ENCODE results near the gene MRM2.

The MRM2 gene

DNA sequence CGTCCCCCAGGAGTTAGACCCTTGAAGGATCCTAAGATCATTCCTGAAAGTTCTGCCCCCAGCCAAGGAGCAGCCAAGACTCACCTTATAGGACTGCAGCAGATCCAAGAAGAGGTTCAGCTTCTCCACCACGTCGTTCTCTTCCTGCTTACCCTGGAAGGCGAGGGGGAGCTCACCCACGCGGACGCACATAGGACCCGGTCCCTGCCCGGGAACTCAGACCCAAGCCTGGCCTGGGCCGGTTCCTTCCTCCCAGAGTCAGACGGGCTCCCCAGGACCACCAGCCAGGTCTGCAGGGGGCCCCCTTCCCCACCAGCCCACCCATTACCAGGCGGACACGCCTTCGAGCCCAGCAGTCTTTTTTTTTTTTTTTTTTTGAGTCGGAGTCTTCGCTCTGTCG, 15.6 kb upstream of the MRM2 start:
- Histone ChIP-seq H3K4me1 (ENCODE audit: control insufficient read depth, insufficient read depth, low read length) (no peaks in the 10 kb centered on the region), H3K4me3 (ENCODE audit: low read depth, low read length) (no peak overlapping the region), H3K27ac (ENCODE audit: extremely low read depth, low read depth, low read length) (no peak overlapping the region), H3K9me3 (ENCODE audit: control insufficient read depth, insufficient read depth, low read depth, low read length) (no peaks in the 10 kb centered on the region), H3K36me3 (ENCODE audit: control insufficient read depth in 2 of 2, insufficient read depth in 1 of 2, low read length in 2 of 2) (no peaks in the 10 kb centered on the region)
- TF ChIP-seq SCRT2 (tag by site-specific recombination; IDR thresholded peaks at IDR 0.05) (no peak), ZNF121 (tag by site-specific recombination; IDR thresholded peaks at IDR 0.05) (no peak), ZNF555 (tag by site-specific recombination; conservative IDR thresholded peaks at IDR 0.05) (no peak), ZNF76 (tag by site-specific recombination; IDR thresholded peaks at IDR 0.05; ENCODE audit: borderline replicate concordance, low read depth) (no peak), HOXA7 (CRISPR knock-in tag; IDR thresholded peaks at IDR 0.05; ENCODE audit: borderline replicate concordance) (no peak)
- TF ChIP-seq, protein P1, sequence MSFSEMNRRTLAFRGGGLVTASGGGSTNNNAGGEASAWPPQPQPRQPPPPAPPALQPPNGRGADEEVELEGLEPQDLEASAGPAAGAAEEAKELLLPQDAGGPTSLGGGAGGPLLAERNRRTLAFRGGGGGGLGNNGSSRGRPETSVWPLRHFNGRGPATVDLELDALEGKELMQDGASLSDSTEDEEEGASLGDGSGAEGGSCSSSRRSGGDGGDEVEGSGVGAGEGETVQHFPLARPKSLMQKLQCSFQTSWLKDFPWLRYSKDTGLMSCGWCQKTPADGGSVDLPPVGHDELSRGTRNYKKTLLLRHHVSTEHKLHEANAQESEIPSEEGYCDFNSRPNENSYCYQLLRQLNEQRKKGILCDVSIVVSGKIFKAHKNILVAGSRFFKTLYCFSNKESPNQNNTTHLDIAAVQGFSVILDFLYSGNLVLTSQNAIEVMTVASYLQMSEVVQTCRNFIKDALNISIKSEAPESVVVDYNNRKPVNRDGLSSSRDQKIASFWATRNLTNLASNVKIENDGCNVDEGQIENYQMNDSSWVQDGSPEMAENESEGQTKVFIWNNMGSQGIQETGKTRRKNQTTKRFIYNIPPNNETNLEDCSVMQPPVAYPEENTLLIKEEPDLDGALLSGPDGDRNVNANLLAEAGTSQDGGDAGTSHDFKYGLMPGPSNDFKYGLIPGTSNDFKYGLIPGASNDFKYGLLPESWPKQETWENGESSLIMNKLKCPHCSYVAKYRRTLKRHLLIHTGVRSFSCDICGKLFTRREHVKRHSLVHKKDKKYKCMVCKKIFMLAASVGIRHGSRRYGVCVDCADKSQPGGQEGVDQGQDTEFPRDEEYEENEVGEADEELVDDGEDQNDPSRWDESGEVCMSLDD (tag by site-specific recombination; IDR thresholded peaks at IDR 0.05), result no peak
- ChIA-PET POLR2A (no interaction called here), CTCF (no interaction called here)

DNA sequence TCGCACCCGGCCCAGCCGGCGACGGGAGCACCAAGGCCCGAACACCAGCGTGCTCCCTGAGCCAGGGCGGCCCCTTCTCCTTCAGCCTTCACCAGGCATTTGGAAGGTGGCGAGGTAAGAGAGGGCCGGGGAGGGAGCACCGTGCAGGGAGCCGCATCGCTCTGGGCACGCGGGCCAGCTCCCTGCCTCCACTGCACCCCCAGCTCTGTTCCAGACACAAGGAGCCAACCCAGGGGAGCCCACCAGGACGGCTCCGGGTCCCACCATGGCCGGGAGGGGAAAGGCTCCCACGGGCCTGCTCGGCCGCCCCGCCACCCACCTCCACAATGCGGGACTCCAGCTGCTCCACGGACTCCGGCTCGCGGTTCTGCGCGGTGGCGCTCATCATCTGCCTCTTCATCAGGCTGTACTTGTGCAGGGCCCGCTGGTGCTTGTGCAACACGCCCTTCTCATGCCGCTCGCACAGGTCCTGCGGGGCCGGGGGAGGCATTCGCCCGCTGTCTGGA, 15.1 kb upstream of the MRM2 start:
- H3K4me1 ChIP-seq (ENCODE audit: control insufficient read depth, insufficient read depth, low read length), result no peaks in the 10 kb centered on the region
- H3K27ac ChIP-seq (ENCODE audit: extremely low read depth, low read depth, low read length), result no peak overlapping the region
- POLR2A ChIA-PET, result no interaction called here
- CTCF ChIA-PET, result interaction anchor here (0.6 kb wide), 1 partner anchor 74 kb away, joined by 3 read pairs; no protein-coding TSS in a partner anchor
- no peaks in the 10 kb centered on the region for H3K36me3 ChIP-seq (ENCODE audit: control insufficient read depth in 2 of 2, insufficient read depth in 1 of 2, low read length in 2 of 2)
- H3K9me3 ChIP-seq (ENCODE audit: control insufficient read depth, insufficient read depth, low read depth, low read length), result no peaks in the 10 kb centered on the region
- H3K4me3 ChIP-seq (ENCODE audit: low read depth, low read length), result no peak overlapping the region
- no peak for TF ChIP-seq ZBTB21 (tag by site-specific recombination; IDR thresholded peaks at IDR 0.05)

DNA sequence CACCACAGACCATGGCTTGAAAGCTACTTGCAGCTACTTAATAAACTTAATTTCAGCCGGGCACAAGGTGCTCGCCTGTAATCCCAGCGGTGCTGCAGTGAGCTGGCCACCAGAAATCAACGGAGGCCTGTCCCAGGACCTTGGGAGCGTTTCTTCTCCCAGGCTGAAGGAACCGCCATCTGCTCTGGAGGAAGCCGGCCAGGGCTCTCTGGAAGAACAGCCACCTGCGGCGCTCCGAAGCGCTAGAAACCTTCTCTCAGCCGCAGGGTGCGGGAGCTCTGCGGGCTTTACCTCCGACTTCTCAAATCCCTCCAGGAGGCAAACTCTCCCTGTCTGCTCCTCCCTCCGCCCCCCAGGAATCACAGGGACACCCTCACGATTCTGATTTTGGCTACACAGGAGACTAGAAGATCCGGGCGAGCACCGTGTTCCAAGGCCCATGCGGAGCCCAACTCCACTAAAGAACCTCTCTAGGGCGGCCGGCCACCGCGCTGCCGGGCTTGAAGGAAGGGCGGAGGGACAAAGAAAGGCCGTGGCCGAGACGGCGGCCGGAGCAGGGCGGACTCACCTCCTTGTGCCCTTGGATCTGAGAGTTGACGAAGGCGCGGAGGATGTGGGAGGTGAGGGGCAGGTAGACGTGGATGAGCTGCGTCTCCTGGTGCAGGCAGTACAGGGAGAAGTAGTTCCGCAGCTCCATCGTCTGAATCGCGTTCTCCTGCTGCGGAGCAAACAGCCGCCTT, 14.5 kb upstream of the MRM2 start:
- CTCF ChIA-PET, result interaction anchor here (0.6 kb wide), 1 partner anchor 75 kb away, joined by 3 read pairs; no protein-coding TSS in a partner anchor
- H3K4me3 ChIP-seq (ENCODE audit: low read depth, low read length), result no peak overlapping the region
- H3K9me3 ChIP-seq (ENCODE audit: control insufficient read depth, insufficient read depth, low read depth, low read length), result no peaks in the 10 kb centered on the region
- H3K4me1 ChIP-seq (ENCODE audit: control insufficient read depth, insufficient read depth, low read length), result no peaks in the 10 kb centered on the region
- TF ChIP-seq ZNF175 (tag by site-specific recombination; IDR thresholded peaks at IDR 0.05), result no peak
- TF ChIP-seq ZNF138 (tag by site-specific recombination; IDR thresholded peaks at IDR 0.05; ENCODE audit: borderline replicate concordance), result no peak
- TF ChIP-seq ZEB2 (tag by site-specific recombination; IDR thresholded peaks at IDR 0.05), result no peak
- TF ChIP-seq, protein P2, sequence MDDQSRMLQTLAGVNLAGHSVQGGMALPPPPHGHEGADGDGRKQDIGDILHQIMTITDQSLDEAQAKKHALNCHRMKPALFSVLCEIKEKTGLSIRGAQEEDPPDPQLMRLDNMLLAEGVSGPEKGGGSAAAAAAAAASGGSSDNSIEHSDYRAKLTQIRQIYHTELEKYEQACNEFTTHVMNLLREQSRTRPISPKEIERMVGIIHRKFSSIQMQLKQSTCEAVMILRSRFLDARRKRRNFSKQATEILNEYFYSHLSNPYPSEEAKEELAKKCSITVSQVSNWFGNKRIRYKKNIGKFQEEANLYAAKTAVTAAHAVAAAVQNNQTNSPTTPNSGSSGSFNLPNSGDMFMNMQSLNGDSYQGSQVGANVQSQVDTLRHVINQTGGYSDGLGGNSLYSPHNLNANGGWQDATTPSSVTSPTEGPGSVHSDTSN (CRISPR knock-in tag; IDR thresholded peaks at IDR 0.05), result no peak
- TF ChIP-seq PRDM1 (tag by site-specific recombination; IDR thresholded peaks at IDR 0.05), result no peak
- TF ChIP-seq MEIS1 (CRISPR knock-in tag; IDR thresholded peaks at IDR 0.05; ENCODE audit: borderline replicate concordance), result no peak
- no peak for TF ChIP-seq ZNF221 (tag by site-specific recombination; IDR thresholded peaks at IDR 0.05; ENCODE audit: borderline replicate concordance)
- no peak for TF ChIP-seq HOXC10 (CRISPR knock-in tag; IDR thresholded peaks at IDR 0.05)
- no peak for TF ChIP-seq ZNF585B (tag by site-specific recombination; IDR thresholded peaks at IDR 0.05)
- TF ChIP-seq GLIS2 (tag by site-specific recombination; IDR thresholded peaks at IDR 0.05), result no peak
- TF ChIP-seq, protein P3, sequence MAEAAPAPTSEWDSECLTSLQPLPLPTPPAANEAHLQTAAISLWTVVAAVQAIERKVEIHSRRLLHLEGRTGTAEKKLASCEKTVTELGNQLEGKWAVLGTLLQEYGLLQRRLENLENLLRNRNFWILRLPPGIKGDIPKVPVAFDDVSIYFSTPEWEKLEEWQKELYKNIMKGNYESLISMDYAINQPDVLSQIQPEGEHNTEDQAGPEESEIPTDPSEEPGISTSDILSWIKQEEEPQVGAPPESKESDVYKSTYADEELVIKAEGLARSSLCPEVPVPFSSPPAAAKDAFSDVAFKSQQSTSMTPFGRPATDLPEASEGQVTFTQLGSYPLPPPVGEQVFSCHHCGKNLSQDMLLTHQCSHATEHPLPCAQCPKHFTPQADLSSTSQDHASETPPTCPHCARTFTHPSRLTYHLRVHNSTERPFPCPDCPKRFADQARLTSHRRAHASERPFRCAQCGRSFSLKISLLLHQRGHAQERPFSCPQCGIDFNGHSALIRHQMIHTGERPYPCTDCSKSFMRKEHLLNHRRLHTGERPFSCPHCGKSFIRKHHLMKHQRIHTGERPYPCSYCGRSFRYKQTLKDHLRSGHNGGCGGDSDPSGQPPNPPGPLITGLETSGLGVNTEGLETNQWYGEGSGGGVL (tag by site-specific recombination; IDR thresholded peaks at IDR 0.05), result no peak
- TF ChIP-seq BCL11A (tag by site-specific recombination; IDR thresholded peaks at IDR 0.05; ENCODE audit: low read depth), result no peak
- no peak for TF ChIP-seq ZNF792 (tag by site-specific recombination; IDR thresholded peaks at IDR 0.05)
- no peak overlapping the region for H3K27ac ChIP-seq (ENCODE audit: extremely low read depth, low read depth, low read length)
- no peaks in the 10 kb centered on the region for H3K36me3 ChIP-seq (ENCODE audit: control insufficient read depth in 2 of 2, insufficient read depth in 1 of 2, low read length in 2 of 2)
- POLR2A ChIA-PET, result no interaction called here
